ENCODE measurements around the gene DNAH14.

- TF ChIP-seq YY1 (IDR thresholded peaks at IDR 0.05; ENCODE audit: insufficient read depth, insufficient read length) (no peak), ZNF274 (IDR thresholded peaks at IDR 0.05; ENCODE audit: low read depth, low read length) (no peak)
These were observed 501.8 kb downstream of the DNAH14 start for GRCh38 chr1:225431081-225431863.

Measured in NT2/D1 (cell line).